HG02852 (cell line): Measurements from ENCODE around the gene VMP1.
"Not testable (repeated sequence)": the region's sequence is repeated elsewhere in the genome, so short reads cannot be mapped to it uniquely, and the experiment has no call there.

Experiments used
- ATAC-seq: cut with Tn5 transposase; IDR thresholded peaks from one replicate; pipeline ENCODE4 v1.9.1; 2021; ENCODE audit warnings: mild to moderate bottlenecking, moderate library complexity; ENCODE audit not compliant: unreplicated experiment

Gene VMP1

GRCh38 chr17:59838052-59838916, 130.8 kb downstream of the VMP1 start:
- no peak for ATAC-seq

DNA sequence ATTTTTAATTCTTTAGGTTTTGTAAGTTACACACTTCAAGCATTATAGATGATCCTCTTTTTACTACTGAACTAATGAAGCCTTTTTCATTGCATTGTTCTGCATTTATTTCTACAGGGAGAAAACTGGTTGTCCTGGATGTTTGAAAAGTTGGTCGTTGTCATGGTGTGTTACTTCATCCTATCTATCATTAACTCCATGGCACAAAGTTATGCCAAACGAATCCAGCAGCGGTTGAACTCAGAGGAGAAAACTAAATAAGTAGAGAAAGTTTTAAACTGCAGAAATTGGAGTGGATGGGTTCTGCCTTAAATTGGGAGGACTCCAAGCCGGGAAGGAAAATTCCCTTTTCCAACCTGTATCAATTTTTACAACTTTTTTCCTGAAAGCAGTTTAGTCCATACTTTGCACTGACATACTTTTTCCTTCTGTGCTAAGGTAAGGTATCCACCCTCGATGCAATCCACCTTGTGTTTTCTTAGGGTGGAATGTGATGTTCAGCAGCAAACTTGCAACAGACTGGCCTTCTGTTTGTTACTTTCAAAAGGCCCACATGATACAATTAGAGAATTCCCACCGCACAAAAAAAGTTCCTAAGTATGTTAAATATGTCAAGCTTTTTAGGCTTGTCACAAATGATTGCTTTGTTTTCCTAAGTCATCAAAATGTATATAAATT, 132.3 kb downstream of the VMP1 start:
- no peak for ATAC-seq

DNA sequence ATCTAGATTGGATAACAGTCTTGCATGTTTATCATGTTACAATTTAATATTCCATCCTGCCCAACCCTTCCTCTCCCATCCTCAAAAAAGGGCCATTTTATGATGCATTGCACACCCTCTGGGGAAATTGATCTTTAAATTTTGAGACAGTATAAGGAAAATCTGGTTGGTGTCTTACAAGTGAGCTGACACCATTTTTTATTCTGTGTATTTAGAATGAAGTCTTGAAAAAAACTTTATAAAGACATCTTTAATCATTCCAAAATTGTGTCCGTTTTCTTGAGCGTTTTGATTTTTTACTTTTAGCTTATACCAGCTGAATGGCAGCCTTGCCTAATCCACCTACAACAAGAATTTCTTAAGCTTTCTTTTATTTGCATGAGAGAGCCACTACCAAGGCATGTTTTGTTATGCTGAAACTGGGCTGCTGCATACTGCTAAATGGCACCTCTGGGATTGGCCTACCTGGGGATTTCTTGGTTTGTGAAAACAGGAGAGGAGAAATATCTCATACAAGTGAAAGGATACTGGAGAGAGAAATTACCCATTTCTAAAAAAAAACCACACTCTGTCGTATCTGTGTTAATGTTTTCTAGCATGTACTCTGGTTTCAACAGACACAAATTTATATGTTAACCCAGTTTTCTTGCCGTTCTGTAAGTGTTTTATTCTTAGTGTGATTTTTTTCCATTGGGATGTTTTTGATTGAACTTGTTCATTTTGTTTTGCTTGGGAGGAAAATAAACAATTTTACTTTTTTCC, 133.1 kb downstream of the VMP1 start:
- ATAC-seq: no peak

- not testable (repeated sequence) for ATAC-seq
Measured at GRCh38 chr17:59841091-59841881, 133.8 kb downstream of the VMP1 start.

GRCh38 chr17:59841882-59842263, 134.4 kb downstream of the VMP1 start:
- not testable (repeated sequence) for ATAC-seq

GRCh38 chr17:59842901-59843652, 135.6 kb downstream of the VMP1 start:
- no peak for ATAC-seq

DNA sequence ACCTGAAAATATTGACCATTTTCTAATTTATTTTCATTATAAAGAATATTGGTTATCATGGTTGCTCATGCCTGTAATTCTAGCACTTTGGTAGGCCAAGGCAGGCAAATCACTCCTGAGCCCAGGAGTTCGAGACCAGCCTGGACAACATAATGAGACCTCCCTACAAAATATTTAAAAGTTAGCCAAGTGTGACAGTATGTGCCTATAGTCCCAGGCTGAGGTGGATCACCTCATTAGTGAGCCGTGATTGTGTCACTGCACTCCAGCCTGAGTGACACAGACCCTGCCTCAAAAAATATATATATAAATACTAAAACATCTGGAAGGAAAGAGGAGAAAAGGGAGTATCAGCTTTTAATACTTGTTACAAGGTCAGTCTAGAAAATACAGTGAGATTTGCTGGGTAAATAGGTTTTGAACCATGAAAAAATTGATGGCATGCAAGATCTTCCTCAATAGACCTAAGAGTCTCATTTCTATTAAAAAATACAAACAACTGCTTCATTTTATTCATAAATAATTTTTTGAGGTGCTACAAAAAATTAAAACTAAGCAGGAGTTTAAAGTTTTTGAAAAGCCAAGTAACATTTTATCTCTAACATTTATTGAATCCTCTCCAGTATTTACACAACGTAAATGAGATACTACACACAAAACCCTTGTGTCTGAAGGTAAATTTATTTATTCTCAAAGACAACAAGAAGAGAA, 137.6 kb downstream of the VMP1 start:
- ATAC-seq: no peak

GRCh38 chr17:59845595-59846393, 138.3 kb downstream of the VMP1 start:
- no peak for ATAC-seq

- peak; percentile 36 for ATAC-seq
Measured at GRCh38 chr17:59846394-59847165, 139.1 kb downstream of the VMP1 start.

GRCh38 chr17:59848385-59848668, 140.9 kb downstream of the VMP1 start:
- ATAC-seq: no peak

- peak; percentile 59 for ATAC-seq
Measured at GRCh38 chr17:59848778-59849177, 141.3 kb downstream of the VMP1 start.

GRCh38 chr17:59850311-59850710, 142.9 kb downstream of the VMP1 start:
- not testable (repeated sequence) for ATAC-seq

DNA sequence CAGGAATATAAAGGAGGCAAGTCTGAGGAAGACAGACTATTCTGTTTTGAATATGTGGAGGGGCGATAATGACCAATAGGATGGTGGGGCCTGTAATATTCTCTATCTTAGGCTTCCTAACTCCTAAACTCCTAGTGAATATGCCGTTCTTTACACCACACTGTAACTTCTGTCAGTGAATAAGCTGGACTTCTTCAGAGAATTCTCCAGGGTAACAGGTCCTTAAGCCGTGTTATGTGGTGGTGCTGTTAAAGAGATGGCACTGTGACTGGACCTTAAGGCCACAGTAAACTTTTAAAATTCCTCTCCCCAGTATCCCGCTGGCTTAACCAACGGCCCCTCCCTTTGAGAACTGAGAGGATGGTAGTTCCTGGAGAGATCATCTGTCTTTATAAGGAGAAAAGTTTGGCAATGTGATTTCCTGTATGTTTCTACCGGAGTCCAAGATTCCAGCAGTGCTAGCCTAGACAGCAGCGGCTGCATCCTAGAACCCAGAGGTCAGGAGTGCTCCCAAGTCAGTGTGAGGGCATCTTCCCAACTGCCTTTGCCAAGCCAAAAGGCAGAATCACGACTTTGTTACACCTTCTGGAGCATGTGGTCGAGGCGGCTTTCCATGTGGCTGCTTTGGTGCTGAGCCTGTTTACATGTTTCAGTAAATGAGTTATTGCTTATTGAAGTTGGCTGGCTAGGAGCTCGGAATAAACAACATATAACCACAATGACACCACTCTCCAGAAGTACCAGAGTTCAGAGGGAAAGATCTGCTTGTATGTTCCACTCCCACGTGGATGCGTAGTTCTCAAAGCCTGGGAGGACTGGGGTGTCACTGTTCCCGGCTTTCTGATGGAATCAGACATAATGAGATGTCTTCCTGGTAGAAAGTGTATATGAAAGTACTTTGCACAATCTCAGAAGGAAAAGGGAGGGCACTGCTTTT, 144.3 kb downstream of the VMP1 start:
- no peak for ATAC-seq

- not testable (repeated sequence) for ATAC-seq
Measured at GRCh38 chr17:59852847-59853167, 145.4 kb downstream of the VMP1 start.

GRCh38 chr17:59853168-59853918, 145.9 kb downstream of the VMP1 start:
- peak; percentile 50 for ATAC-seq
